ENCODE measurements around the gene CDKN2C.

The CDKN2C gene

DNA sequence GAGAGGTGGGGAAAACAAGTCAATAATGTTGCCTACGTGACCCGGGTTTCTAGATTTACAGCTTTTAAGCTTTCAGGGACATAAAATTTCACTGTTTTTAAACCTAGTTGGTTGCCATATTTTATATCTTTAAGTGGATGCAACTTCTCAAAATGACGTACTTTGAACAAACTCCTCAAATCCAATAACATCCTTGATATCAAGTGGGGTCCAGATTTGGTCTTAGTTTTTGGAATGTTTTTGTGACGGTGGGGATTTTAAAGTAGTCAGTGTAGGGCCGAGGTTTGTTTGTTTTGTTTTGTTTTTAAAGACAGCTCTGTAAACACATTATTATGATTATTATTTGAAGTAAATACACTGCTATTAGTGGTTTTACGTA, 453 bp downstream of the CDKN2C start:
- Mint-ChIP-seq H3K4me1 (ENCODE audit: low read depth in 2 of 2) (peaks cover 15 to 20% of the 10 kb centered on the region in 2 donors), H3K36me3 (ENCODE audit: insufficient read depth) (peaks cover 24% of the 10 kb centered on the region), H3K27me3 (no peaks in the 10 kb centered on the region), H3K9me3 (no peaks in the 10 kb centered on the region), H3K27ac (peak overlapping the region; percentile 81 to 91), H3K4me3 (peak overlapping the region; percentile 95)
- no peak for DNase-seq
- ATAC-seq (replicated peaks), result no peak

DNA sequence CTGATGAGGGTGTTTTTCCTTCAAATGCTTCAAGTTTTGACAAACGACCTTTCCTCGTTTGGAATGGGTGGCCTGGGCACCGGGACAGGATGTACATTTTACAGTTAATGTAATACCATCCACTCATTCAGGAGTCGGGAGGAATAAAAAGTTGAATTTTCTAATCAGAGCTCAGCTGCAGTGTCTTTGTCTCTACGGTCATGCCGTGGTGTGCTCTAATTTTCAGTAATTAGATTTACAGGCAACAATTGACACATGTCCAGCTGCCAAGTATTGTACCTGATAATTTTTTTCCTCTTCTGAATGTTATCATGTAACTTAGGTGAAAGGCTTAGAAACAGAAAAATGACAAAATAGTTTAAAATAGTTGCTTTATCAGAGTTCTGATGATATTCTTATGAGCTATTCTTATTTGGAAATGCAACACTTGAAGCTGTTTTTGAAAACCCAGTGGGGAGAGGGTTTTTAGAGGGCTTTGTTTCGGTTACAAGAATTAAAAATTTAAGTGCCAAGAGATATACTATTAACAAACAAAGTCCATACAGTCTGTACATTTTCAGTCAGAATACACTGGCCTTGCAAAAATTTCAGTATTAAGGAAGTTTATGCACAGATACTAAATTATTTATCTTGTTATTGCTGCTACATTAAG, 1.0 kb downstream of the CDKN2C start:
- Mint-ChIP-seq H3K4me1 (ENCODE audit: low read depth in 2 of 2) (peaks cover 15 to 21% of the 10 kb centered on the region in 2 donors), H3K27me3 (no peaks in the 10 kb centered on the region), H3K9me3 (no peaks in the 10 kb centered on the region), H3K4me3 (peak overlapping the region; percentile 95), H3K27ac (peak overlapping the region; percentile 81 to 91), H3K36me3 (ENCODE audit: insufficient read depth) (peaks cover 24% of the 10 kb centered on the region)
- ATAC-seq (replicated peaks) (no peak), DNase-seq (no peak)

DNA sequence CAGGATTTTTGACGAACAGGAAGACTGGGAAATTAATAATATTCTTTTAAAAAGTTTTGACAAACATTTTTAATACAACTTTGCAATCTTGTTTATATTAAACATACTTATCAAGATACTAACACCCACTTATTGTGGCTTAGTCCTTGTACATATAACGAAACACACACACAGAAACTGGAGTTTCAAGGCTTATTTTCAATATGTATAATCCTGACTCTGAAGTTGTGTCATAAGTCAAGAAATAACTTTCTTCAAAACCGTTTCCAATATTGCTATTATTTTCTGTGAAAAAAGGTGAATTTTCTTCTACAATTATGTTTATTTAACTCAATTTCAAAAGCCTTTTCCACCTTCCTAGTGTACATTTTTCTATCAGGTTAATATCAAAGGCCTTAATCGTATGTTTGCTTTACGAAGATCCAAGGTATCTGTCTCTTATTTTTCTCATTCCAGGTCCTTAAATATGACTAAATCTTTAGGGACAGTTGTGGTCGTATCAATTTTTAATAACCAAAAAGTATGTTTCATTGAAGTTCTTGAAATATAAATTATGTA, 1.8 kb downstream of the CDKN2C start:
- peak overlapping the region in 1 of 2 donors; percentile 25 for H3K4me3 Mint-ChIP-seq

DNA sequence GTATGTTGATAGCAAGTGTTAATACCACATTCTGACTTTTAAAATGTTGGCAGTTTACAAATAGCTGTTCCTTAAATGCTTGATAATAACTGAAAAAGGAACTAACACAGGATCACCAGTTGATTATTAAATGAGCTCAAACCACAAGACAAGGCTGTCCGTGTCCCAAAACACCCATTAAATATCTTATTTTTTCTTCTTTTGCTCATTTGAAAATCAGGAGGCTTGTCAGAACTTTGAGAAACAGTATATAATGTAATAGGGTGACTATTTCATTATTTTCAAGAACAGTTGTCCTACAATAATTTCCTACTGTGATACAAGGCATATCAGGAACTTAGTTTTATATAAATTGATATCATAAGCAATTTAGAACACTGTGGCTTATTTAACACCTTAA, 2.7 kb downstream of the CDKN2C start:
- no peak overlapping the region for H3K4me3 Mint-ChIP-seq
- H3K4me1 Mint-ChIP-seq (ENCODE audit: low read depth in 2 of 2), result peaks cover 22 to 24% of the 10 kb centered on the region in 2 donors
- peaks cover 24% of the 10 kb centered on the region for H3K36me3 Mint-ChIP-seq (ENCODE audit: insufficient read depth)
- no peak overlapping the region for H3K27ac Mint-ChIP-seq
- ATAC-seq (replicated peaks) (no peak), DNase-seq (no peak)
- no peaks in the 10 kb centered on the region for H3K27me3 Mint-ChIP-seq
- no peaks in the 10 kb centered on the region for H3K9me3 Mint-ChIP-seq

More for the DNA sequence above, 1.8 kb downstream of the CDKN2C start:
- Mint-ChIP-seq H3K27ac (peak overlapping the region in 1 of 2 donors; percentile 49), H3K36me3 (ENCODE audit: insufficient read depth) (peaks cover 24% of the 10 kb centered on the region), H3K9me3 (no peaks in the 10 kb centered on the region), H3K4me1 (ENCODE audit: low read depth in 2 of 2) (peaks cover 20 to 29% of the 10 kb centered on the region in 2 donors), H3K27me3 (no peaks in the 10 kb centered on the region)
- ATAC-seq (replicated peaks) (no peak), DNase-seq (no peak)

DNA sequence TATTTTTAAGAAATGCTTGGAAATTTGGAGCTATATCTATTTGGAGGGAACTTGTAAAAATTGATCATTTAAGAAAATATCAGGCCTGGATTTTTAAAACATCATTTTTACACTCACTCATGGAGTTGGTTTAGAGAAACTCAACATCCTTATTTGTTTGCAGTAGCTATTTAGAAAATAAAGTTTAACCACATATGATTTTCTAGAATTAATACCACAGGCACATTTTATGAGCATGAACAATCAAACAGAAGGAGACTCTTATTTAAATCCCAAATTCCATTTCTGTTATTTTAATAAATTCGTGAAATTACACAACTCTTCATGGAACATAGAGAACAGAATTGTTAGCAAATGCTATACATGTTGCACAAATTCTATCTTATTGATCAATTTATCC, 3.2 kb downstream of the CDKN2C start:
- ATAC-seq (replicated peaks) (no peak), DNase-seq (no peak)
- Mint-ChIP-seq H3K4me1 (ENCODE audit: low read depth in 2 of 2) (peaks cover 20 to 23% of the 10 kb centered on the region in 2 donors), H3K4me3 (no peak overlapping the region), H3K27ac (no peak overlapping the region), H3K36me3 (ENCODE audit: insufficient read depth) (peaks cover 20% of the 10 kb centered on the region), H3K27me3 (no peaks in the 10 kb centered on the region), H3K9me3 (no peaks in the 10 kb centered on the region)

DNA sequence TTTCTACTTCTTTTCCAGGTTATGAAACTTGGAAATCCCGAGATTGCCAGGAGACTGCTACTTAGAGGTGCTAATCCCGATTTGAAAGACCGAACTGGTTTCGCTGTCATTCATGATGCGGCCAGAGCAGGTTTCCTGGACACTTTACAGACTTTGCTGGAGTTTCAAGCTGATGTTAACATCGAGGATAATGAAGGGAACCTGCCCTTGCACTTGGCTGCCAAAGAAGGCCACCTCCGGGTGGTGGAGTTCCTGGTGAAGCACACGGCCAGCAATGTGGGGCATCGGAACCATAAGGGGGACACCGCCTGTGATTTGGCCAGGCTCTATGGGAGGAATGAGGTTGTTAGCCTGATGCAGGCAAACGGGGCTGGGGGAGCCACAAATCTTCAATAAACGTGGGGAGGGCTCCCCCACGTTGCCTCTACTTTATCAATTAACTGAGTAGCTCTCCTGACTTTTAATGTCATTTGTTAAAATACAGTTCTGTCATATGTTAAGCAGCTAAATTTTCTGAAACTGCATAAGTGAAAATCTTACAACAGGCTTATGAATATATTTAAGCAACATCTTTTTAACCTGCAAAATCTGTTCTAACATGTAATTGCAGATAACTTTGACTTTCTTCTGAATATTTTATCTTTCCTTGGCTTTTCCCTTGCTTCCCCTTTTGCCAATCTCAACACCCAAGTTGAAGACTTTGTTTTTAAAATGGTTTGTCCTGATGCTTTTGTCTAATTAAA, 4.0 kb downstream of the CDKN2C start:
- DNase-seq (no peak), ATAC-seq (replicated peaks) (no peak)
- H3K9me3 Mint-ChIP-seq, result no peaks in the 10 kb centered on the region
- H3K36me3 Mint-ChIP-seq (ENCODE audit: insufficient read depth), result peaks cover 14% of the 10 kb centered on the region
- H3K4me1 Mint-ChIP-seq (ENCODE audit: low read depth in 2 of 2), result peaks cover 27 to 28% of the 10 kb centered on the region in 2 donors
- H3K27me3 Mint-ChIP-seq, result no peaks in the 10 kb centered on the region
- H3K4me3 Mint-ChIP-seq, result no peak overlapping the region
- peak overlapping the region in 1 of 2 donors; percentile 23 for H3K27ac Mint-ChIP-seq

DNA sequence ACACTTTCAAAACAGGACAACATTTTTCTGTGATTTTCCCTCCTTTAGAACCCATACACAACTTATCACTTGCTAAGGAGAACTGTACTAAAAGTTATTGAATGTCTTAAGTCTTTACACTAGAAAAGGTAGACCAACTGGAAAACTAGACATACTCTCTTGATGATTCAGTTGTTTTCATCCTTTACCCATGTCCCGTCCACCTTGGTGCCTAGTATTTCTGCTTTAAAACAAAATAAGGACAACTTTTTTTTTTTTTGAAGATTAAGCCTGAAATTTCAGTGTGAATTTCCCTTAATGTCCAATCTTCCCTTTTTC, 4.5 kb downstream of the CDKN2C start:
- Mint-ChIP-seq H3K27me3 (no peaks in the 10 kb centered on the region), H3K36me3 (ENCODE audit: insufficient read depth) (peaks cover 12% of the 10 kb centered on the region), H3K9me3 (no peaks in the 10 kb centered on the region), H3K27ac (peak overlapping the region in 1 of 2 donors; percentile 23), H3K4me1 (ENCODE audit: low read depth in 2 of 2) (peaks cover 27 to 30% of the 10 kb centered on the region in 2 donors), H3K4me3 (no peak overlapping the region)
- no peak for DNase-seq
- ATAC-seq (replicated peaks), result no peak

DNA sequence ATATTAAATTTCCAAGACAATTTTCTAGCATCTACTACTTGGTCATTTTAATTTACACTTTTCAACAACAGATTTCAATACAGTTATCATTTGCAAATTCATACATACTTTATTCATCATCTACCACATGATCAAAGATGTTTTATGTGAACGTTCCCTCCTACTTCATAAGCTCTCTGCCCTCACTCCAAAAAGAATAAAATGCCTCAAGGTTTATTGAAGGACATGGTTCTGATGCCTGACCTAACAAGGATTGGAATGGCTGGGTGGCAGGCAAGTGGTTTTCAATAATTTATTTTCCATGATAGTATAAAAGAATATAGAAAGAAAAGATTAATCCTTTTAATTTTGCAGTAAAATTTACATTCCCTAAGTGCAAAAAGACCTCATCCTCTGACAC, 5.4 kb downstream of the CDKN2C start:
- no peak overlapping the region for H3K4me3 Mint-ChIP-seq
- H3K27ac Mint-ChIP-seq, result no peak overlapping the region
- no peaks in the 10 kb centered on the region for H3K9me3 Mint-ChIP-seq
- peaks cover 19 to 23% of the 10 kb centered on the region in 2 donors for H3K4me1 Mint-ChIP-seq (ENCODE audit: low read depth in 2 of 2)
- DNase-seq (no peak), ATAC-seq (replicated peaks) (no peak)
- peaks cover 8% of the 10 kb centered on the region for H3K36me3 Mint-ChIP-seq (ENCODE audit: insufficient read depth)
- no peaks in the 10 kb centered on the region for H3K27me3 Mint-ChIP-seq

DNA sequence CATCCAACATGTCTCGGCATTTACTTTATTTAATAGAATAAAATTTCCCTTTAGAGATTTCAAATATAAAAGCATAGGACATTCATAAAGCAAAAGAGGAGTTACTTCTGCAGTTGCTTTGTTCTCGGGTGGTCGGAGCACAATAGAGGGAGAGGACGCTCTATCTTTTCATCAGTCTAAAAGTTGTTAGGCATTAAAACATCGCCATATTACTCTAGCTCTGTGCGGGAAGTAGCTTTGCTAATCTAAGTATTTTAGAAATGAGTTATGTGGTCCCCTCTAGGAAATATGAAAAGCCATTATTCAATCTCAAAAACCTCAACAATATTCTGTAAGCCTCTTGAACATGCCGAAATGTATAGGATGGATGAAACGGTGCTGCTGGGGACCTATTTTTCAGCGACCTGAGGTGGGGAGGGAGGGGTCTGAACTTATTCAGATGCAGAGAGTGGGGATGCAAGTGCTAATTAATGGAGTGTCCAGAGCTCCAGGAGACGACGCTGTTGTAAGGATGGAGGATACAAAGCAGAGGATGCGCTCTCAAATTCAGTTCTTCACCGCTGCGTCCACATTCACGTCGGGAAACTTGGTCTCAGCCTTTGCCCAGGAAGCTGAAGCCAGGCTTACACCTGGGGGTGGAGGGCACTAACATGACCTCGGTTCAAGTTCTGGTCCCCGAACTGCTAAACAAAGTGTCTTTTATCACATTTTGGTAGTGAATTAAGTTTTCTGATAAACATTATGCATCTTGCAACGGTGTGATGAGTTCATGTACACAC, 6.3 kb downstream of the CDKN2C start:
- no peaks in the 10 kb centered on the region for H3K9me3 Mint-ChIP-seq
- H3K4me3 Mint-ChIP-seq, result peak overlapping the region; percentile 87 to 89
- peaks cover 8% of the 10 kb centered on the region for H3K36me3 Mint-ChIP-seq (ENCODE audit: insufficient read depth)
- peak overlapping the region; percentile 76 to 83 for H3K27ac Mint-ChIP-seq
- peak; percentile 10 for ATAC-seq (replicated peaks)
- no peak for DNase-seq
- H3K27me3 Mint-ChIP-seq, result no peaks in the 10 kb centered on the region
- H3K4me1 Mint-ChIP-seq (ENCODE audit: low read depth in 2 of 2), result peaks cover 17% of the 10 kb centered on the region in 2 donors

DNA sequence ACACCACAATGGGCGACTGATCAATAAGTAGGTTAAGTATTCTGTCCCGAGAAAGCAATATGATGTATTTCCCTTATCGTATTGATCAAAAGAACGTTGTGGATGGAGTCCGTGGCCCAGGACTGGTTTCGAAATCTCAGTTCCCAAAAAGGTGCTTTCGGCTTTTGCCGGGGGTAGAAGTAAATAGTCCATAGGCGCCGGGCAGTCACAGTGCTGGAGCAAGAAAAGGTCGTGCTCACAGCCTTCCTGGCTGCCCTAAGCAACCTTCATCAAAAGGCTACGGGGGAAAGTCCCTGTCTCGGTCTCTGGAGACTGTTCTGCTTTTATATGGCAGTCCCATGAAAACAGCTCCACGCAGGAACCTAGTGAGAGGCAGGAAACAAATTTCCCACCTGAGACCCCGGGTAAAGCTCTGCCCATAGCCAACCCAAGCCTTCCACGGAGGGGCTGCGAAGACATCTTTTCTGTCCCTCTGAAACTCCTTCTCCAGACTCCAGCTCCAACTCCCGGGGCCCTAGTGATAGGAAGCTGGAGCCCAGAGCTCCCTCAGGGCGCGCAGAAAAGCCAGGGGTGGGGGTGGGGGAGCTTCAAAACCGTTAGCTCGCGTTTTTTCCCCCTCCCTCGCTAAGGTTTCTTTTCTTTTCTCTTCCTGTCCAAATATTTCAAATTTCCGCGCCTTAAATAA, 7.0 kb downstream of the CDKN2C start:
- DNase-seq, result peak in 2 of 3 experiments; percentile 8
- peaks cover 16 to 17% of the 10 kb centered on the region in 2 donors for H3K4me1 Mint-ChIP-seq (ENCODE audit: low read depth in 2 of 2)
- ATAC-seq (replicated peaks), result peak; percentile 71
- H3K27ac Mint-ChIP-seq, result peak overlapping the region; percentile 76 to 83
- peak overlapping the region; percentile 87 to 89 for H3K4me3 Mint-ChIP-seq
- H3K27me3 Mint-ChIP-seq, result no peaks in the 10 kb centered on the region
- no peaks in the 10 kb centered on the region for H3K9me3 Mint-ChIP-seq
- H3K36me3 Mint-ChIP-seq (ENCODE audit: insufficient read depth), result peaks cover 8% of the 10 kb centered on the region

DNA sequence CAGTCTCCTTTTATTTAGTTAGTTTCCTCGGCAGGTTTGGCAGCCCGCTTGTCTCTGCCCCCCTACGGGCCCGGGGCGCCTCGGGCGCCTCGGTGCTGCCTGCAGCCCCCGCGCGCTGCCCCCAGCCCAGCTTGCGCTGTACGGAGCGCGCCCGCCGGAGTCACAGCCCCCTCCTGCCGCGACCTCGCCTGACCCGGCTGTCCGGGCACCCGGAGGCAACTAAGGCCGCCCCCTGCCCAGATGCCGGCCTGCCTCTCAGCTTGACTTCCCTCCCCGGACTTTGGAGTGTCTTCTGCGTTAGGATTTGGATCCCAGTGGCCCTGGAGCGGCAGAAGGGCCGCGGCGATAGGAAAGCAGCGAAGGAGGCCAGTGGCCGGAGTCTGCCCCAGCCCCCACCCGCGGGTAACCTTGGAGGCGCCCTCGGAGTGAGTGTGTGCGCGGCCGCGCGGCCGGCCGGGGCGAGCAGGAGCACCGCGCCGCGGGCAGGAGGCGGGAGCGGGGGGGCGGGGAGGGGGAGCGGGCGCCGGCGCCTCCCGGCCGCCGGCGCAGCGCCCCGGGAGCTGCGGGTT, 7.6 kb downstream of the CDKN2C start:
- H3K4me1 Mint-ChIP-seq (ENCODE audit: low read depth in 2 of 2), result peaks cover 14 to 17% of the 10 kb centered on the region in 2 donors
- H3K27me3 Mint-ChIP-seq, result no peaks in the 10 kb centered on the region
- H3K27ac Mint-ChIP-seq, result peak overlapping the region; percentile 76 to 83

DNA sequence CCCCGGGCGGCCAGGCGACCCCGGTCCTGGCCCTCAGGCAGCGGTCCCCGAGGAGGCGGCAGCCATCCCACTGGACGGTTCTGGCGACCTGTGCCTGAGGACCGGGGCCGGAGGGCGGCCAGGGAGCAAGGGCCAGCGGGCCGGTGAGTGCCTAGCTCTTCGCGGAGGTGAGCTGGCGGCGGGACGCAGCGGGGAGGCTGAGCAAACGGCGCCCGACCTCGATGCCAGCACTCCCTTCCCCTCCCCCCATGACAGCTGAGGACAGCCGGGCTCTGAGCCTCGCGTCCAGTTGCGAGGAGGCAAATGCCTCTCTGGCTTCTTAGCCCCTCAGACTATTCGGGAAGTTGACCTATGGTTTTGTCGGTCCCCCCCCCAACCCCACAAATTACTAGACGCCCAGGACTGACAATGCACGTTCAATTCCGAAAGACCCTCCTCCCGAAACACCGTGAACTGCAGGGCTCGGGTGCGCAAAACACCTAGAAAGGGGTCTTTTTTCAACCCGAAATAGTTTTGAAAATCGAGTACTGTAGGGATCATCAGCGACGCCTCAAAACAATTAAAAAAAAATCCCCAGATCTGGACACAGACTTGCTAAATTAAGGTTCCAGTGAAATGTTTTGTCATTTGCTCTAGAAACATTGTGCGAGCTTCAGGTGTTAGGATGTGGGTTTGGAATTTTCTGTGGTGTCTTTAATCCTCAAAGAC, 8.3 kb downstream of the CDKN2C start:
- Mint-ChIP-seq H3K4me1 (ENCODE audit: low read depth in 2 of 2) (peaks cover 14 to 17% of the 10 kb centered on the region in 2 donors), H3K27ac (peak overlapping the region; percentile 83 to 88), H3K36me3 (ENCODE audit: insufficient read depth) (peaks cover 8% of the 10 kb centered on the region), H3K4me3 (peak overlapping the region; percentile 87 to 89), H3K27me3 (no peaks in the 10 kb centered on the region), H3K9me3 (no peaks in the 10 kb centered on the region)
- ATAC-seq (replicated peaks) (peak; percentile 34), DNase-seq (peak in 2 of 3 experiments; percentile 7 to 9)

More for the DNA sequence above, 7.6 kb downstream of the CDKN2C start:
- no peaks in the 10 kb centered on the region for H3K9me3 Mint-ChIP-seq
- DNase-seq (peak in 2 of 3 experiments; percentile 6 to 16), ATAC-seq (replicated peaks) (peak; percentile 50)
- H3K4me3 Mint-ChIP-seq, result peak overlapping the region; percentile 87 to 89
- H3K36me3 Mint-ChIP-seq (ENCODE audit: insufficient read depth), result peaks cover 8% of the 10 kb centered on the region
